NCI-H510A treated with DMSO at 0.1 percent for 48 hours (cell line): Measurements from ENCODE around the gene HFE.
"Not testable (repeated sequence)": the region's sequence is repeated elsewhere in the genome, so short reads cannot be mapped to it uniquely, and the experiment has no call there.

Experiments
- DNase-seq: peaks from one replicate; lab custom pipeline; 2025; lab: John Stamatoyannopoulos, UW

The HFE gene, protein sequence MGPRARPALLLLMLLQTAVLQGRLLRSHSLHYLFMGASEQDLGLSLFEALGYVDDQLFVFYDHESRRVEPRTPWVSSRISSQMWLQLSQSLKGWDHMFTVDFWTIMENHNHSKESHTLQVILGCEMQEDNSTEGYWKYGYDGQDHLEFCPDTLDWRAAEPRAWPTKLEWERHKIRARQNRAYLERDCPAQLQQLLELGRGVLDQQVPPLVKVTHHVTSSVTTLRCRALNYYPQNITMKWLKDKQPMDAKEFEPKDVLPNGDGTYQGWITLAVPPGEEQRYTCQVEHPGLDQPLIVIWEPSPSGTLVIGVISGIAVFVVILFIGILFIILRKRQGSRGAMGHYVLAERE

DNA sequence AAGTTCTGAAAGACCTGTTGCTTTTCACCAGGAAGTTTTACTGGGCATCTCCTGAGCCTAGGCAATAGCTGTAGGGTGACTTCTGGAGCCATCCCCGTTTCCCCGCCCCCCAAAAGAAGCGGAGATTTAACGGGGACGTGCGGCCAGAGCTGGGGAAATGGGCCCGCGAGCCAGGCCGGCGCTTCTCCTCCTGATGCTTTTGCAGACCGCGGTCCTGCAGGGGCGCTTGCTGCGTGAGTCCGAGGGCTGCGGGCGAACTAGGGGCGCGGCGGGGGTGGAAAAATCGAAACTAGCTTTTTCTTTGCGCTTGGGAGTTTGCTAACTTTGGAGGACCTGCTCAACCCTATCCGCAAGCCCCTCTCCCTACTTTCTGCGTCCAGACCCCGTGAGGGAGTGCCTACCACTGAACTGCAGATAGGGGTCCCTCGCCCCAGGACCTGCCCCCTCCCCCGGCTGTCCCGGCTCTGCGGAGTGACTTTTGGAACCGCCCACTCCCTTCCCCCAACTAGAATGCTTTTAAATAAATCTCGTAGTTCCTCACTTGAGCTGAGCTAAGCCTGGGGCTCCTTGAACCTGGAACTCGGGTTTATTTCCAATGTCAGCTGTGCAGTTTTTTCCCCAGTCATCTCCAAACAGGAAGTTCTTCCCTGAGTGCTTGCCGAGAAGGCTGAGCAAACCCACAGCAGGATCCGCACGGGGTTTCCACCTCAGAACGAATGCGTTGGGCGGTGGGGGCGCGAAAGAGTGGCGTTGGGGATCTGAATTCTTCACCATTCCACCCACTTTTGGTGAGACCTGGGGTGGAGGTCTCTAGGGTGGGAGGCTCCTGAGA is at the start of gene HFE:
HFE (plus strand) TSS at position 146 of the 832 bp plus-strand sequence; CDS start at position 158, 12 bp downstream.
- no peak for DNase-seq

DNA sequence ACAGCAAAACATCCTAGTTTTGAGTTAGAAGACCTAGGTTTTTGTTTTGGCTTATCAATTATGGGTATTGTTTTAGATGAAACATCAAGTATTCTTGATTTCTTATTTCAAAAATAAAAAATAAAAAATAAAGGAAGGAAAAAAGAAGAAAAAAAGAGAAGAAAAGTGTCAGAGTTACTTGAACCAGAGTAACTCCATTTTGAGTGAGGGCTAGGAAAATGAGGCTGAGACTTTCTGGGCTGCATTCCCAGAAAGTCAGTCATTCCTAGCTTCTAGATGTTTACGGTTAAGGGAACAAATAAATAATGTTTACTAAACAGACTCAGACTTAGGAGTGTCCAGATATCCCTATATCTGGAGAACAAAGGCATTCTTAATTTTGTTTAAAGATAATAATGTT is 45.3 kb upstream of the HFE start:
- DNase-seq, result no peak

DNA sequence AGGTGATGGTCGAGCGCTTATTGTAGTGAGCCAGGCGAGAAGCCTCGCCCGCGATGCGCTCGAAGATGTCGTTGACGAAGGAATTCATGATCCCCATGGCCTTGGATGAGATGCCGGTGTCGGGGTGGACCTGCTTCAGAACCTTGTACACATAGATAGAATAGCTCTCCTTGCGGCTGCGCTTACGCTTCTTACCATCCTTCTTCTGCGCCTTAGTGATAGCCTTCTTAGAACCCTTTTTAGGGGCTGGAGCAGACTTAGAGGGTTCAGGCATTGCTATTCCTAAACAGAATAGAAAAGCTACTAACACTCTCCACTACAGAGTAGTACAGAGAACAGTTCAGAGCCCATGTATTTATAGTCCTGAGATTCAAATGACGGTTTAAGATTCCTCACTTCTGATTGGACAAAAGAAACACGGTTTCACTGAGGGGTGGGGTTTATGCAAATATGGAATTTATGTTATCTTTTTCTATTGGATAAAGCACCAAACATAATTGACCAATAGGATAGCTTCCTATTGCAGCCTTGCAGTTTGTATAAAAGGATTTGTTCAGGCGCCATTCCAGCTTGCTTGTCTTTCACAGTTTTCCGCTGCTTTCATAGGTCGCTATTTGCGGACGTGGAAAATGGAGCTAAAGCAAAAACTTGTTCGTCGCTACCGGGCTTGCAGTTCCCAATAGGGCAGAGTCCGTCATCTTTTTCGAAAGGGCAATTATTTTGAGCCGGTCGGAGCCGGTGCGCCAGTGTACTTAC is 43.7 kb upstream of the HFE start:
- no peak for DNase-seq

DNA sequence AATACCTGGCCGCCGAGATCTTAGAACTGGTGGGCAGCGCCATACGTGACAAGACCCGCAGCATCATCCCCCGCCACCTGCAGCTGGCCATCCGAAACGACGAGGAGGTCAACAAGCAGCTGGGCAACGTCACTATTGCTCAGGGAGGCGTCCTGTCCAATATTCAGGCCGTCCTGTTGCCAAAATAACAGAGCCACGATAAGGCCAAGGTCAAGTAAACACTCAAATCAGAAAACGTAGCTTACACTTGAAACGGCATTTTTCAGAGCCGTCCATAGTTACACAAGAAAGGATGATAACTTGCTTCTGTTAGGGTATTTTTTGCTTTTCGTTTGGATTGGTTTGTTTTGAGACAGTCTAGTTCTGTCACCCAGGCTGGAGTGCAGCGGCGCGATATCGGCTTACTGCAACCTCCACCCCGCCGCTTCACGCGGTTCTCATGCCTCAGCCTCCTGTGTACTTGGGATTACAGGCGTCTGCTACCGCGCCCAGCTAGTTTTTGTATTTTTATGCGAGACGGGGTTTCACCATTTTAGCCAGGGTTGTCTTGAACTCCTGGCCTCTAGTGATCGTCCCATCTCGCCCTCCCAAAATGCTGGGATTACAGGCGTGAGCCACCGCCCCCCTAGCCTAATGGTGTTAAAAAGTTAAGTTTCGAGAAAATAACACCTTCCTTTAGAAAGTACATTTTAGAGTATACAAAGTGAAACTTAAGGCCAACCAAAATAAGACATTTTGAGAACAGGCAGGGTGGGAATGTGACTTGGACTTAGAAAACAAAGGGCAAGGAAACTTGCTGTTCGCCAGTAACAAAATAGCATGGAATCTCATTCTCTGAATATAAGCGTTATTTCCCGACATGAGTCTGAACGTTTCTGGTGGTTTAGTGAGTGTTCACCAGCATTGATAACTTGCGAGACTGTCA is 42.8 kb upstream of the HFE start:
- no peak for DNase-seq

DNA sequence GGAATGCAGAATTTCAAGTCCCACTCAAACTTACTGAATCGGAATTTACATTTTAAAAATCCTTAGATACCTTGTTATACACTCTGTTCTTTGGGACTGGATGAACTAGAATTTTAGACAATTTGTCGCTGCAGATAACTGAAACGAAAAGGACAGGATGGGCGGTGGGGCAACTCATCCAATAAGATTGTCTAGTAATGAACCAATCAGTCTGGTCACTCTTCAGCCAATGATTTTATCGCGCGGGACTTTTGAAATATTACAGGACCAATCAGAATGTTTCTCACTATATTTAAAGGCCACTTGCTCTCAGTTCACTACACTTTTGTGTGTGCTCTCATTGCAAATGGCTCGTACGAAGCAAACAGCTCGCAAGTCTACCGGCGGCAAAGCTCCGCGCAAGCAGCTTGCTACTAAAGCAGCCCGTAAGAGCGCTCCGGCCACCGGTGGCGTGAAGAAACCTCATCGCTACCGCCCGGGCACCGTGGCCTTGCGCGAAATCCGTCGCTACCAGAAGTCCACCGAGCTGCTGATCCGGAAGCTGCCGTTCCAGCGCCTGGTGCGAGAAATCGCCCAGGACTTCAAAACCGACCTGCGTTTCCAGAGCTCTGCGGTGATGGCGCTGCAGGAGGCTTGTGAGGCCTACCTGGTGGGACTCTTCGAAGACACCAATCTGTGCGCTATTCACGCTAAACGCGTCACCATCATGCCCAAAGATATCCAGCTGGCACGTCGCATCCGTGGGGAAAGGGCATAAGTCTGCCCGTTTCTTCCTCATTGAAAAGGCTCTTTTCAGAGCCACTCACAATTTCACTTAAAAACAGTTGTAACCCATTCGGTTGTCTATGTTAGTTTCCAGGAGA is 41.9 kb upstream of the HFE start:
- no peak for DNase-seq

DNA sequence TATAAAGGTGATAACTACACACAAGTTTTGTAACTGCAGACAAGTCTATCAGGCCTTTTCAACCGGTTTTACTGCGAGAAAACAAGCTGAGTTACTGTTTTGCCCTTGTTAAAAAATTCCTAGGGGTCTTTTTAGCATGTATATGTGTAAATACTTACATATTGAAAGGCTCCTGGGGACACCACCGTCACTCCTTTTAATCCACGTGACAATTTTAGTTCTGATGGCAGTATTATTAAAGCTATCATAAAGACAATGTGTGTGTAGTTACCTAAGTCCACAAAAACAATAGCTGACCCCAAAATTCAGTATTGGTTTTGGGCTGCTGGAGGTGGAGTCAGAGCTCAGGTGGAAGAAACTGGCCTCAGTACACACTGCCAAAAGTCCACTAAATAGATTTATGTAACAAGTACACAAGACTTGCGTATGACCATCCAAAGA is 41.3 kb upstream of the HFE start:
- DNase-seq, result no peak

DNA sequence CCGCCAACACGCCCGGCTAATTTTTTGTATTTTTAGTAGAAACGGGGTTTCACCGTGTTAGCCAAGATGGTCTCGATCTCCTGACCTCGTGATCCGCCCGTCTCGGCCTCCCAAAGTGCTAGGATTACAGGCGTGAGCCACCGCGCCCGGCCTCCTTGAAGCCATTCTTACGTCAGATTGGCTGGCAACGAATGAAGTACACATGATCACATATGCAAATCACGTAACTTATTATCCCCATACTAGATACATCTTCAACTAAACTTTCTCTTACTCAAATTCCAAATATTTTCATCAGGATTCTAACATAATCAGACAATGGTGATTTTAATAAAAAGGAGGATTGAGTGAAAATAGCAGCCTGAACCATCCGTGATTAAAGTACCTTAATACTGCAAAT is 39.9 kb upstream of the HFE start:
- DNase-seq, result not testable (repeated sequence)

DNA sequence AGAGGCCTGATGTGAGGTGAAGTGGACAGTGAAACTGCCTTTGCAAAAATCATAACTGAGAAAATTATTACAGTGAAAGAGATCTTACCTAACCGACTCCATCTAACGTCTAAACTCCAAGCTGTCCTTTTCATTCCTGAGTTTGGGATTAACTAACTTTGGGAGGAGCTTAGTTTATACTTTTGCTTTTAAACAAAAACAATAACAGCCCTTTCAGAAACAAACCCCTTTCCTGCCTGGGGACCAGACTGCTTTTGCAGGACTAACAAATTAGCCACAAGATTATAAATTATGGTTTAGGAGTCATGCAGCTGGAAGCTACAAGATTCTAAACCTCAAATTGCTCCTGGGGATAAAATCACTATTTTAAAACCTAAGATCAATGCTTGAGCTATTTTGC is 38.6 kb upstream of the HFE start:
- DNase-seq, result no peak

DNA sequence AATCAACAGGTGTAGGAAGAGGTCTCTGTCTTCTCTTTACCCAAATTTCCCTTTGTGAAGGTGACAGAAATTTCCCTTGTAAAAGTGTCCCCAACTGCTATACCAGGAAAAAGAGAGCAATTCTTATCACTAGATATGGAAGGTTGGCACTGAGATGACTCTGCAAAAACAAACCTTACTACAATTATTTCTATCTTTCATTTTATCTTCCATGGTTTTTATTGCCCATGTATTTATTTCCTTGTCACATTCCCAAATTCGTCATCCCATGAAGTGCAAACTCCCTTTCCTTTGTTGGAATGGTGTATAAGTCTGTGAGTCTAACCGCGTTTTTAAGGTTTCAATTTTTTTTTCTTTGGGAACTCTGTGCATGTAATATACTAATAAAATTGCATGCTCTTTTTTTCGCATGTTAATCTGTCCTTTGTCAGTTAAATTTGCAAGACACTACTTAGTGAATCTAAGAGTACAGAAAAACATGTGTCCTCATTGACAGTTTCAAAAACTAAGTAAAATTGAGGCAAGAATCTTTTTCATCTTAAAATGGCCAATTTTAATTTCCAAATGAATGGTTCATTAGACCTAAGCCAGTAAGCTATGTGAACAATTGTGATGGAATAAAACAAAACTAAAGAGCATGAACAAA is 35.4 kb upstream of the HFE start:
- DNase-seq, result no peak

DNA sequence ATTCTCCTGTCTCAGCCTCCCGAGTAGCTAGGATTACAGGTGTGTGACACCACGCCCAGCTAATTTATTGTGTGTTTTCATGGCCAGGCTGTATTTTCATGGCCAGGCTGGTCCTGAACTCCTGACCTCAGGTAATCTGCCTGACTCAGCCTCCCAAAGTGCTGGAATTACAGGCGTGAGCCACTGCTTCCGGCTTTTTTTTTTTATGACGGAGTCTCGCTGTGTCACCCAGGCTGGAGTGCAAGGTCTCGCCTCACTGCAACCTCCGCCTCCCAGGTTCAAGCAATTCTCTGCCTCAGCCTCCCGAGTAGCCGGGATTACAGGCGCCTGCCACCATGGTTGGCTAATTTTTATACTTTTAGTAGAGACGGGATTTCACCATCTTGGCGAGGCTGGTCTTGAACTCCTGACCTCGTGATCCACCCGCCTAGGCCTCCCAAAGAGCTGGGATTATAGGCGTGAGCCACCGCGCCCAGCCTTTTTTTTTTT is 34.4 kb upstream of the HFE start:
- DNase-seq, result not testable (repeated sequence)

DNA sequence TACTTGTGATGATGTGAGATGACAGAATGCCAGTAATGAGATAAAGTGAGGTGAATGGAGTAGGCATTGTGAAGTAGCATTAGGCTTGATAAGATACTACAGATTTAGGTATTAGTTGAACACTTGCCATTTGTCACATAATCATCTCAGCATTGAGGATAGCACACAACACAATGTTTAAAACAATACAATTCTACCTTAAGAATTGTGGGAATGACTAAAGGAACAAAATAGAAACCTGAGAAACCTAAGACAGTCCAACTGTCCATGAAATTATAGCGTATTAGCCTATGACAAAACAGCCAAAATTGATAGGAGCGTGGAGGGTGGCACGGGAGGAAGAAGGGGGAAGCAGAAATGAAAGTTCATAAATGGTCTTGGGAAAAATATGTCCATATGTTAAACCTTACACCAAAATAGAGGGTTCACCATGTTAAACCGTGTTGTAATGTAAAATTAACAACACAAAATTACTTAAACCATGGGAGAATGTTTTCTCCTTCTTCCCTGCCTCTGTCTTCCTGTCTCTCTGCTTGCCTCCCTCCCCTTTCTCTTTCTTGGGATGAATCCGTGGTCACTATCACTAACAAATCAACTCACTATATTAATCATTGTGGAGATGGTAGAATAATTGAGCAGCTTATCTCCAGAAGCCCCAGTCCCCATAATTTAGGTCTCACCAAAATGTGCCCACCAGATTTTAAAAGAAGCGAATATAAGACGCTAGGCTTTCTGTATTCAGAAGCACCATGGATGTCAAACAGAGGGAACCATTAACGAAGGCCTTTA is 33.0 kb upstream of the HFE start:
- peak; percentile 53 for DNase-seq

DNA sequence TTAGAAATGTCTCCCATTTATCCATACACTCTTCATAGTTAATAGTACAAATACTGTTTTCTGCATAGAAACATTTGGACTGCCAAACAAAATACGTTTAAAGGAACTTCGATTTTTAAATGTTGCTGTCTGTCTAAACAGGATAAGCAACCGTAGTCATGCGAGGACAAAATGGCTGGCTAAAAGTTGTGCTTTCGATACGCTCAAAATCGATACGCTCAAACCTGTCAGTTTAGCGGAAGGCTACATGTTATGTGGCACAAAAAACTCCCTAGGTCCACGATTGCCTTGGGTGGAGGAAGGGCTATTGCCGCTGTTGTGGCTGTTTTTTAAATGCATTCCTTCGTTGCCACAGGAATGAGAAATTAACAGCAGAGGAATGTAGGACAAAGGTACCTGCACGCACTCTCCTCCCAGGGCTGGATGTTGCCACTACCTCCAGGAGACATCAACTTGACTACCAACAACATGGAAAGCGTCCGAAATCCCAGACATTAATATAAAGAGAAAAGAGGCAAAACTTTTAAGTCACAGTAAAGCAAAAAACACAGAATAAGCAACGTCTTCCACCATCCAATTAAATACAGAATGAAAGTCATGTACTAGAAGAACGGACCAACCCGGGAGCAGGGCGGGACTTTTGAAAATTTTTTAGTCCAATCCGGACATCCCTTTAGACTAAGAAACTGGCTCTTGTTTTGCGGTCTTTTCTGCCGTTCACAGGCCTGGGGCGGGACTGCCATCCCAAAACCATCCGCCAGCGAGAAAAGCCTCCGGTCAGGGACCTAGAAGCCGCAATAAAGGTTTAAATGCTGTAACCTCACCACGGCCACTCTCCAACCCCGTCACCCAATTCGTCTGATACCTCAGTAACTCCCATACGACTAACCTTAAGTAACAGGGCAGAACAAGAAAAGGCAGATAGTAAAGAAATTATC is 32.2 kb upstream of the HFE start:
- peak; percentile 92 for DNase-seq

DNA sequence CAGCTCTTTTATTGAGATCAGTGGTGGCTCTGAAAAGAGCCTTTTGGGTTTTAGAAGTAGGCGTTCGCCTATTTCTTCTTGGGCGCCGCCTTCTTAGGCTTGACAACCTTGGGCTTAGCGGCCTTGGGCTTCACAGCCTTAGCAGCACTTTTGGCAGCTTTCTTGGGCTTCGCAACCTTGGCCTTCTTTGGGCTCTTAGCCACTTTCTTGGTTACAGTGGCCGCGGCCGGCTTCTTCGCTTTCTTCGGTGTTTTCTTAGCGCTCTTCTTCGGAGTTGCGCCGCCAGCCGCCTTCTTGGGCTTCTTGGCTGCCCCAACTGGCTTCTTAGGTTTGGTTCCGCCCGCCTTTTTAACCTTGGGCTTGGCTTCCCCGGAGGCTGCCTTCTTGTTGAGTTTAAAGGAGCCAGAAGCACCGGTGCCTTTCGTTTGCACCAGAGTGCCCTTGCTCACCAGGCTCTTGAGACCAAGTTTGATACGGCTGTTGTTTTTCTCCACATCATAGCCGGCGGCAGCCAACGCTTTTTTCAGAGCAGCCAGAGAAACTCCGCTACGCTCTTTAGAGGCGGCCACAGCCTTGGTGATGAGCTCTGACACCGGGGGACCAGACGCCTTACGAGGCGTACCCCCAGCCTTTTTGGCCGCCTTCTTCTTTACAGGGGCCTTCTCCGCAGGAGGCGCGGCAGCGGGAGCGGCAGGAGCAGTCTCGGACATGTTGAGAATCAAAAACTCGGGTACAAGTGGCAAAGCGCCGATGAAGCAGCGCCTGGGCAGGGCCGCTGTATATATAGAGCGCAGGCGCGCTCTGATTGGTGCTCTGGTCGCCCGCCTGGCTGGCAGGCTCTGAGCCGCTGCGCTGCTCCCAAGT is 31.3 kb upstream of the HFE start:
- peak; percentile 77 for DNase-seq

DNA sequence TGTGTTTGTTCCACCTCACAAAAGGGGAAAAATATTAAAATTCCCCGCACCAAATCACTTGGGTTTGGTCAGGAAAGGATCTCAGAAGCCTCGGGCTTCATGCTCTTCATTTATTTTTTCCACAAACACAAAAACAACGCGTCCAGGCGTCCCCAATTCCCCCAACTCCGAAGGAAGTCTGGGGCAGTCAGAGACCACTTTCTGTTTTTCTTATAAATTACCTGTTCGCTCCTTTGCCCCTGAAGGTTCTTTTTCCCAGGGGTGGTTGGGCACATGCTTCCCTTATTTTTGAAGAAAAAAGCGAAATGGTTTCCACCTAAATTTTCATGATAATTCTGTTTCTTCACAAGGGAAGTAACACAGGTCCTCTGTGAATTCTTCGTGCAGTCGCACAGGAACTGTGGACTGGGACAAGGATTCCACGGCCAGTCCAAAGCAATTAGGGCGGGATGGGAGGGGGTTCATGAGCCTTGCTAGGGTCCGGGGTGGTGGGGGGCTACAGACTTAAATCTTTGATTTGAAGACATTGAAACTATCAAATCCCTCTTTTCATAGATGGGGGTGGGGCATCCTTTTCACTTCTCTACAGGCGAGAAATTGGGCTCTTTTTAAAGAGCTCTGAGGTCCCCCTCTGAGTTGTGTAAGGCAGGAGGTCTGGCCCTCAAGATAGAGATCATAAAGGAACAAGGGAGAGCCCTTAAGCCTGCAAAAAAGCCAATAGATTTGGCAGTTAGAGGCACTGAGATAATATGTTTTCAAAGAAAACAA is 30.5 kb upstream of the HFE start:
- peak; percentile 53 for DNase-seq

DNA sequence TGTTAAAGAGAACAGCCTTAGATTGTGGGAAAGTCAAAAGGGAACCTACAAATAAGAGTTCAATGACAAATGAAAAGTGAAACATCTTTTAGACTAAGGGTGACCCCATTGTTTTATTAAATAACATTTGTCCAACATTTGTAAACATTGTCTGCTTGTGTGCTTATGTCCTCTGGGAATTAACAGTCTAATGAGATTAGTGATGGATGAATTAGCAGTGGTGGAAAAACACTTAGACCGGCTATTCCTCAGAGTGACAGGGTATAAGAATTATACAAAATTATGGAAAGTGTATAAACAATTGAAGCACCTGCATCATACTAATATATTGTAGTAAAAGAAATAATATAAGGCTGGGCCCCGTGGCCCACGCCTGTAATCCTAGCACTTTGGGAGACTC is 29.3 kb upstream of the HFE start:
- DNase-seq, result no peak

DNA sequence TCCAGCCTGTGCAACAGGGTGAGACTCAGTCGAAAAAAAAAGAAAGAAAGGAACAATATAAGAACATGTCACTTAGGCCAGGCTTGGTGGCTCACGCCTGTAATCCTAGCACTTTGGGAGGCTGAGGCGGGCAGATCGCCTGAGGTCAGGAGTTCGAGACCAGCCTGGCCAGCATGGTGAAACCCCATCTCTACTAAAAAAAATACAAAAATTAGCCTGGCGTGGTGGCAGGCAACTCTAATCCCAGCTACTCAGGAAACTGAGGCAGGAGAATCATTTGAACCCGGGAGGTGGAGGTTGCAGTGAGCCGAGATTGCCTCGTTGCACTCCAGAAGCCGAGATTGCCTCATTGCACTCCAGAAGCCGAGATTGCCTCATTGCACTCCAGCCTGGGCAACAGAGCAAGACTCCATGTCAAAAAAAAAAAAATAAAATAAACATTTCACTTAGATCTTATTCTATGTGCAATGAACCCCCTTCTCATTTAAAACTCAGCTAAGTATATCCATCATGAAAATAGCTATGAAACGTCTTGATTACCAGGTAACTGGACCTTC is 28.7 kb upstream of the HFE start:
- not testable (repeated sequence) for DNase-seq
